Measurements from ENCODE around the gene ABCC12. TPM values are rescaled to one million over a fixed set of nuclear protein-coding genes. Genes with fewer than 3 reads are reported as not detected.

Gene ABCC12
- total RNA-seq = 1 to 10 TPM in 1 of 2 donors, not detected in 1; 2.2 TPM

GRCh38 chr16:48155926-48156789 is at the start of gene ABCC12:
ABCC12 (minus strand) TSS chr16:48155993; CDS start chr16:48146424, 9,569 bp downstream.
- no peak for DNase-seq (ENCODE audit: low spot score)
- no peak within 1 kb of the TSS for H3K27ac ChIP-seq
- H3K9me3 ChIP-seq = no peaks in the 10 kb centered on the region
- intact Hi-C loops (cut with DNase I) = loop anchor here (5.0 kb wide), 1 partner anchor 1014 kb away; the partner anchor contains the start of gene NETO2
- H3K4me3 ChIP-seq = no peak within 1 kb of the TSS
- no peak for TF ChIP-seq POLR2AphosphoS5 (IDR thresholded peaks at IDR 0.05)
- TF ChIP-seq POLR2A (IDR thresholded peaks at IDR 0.05) = no peak
- no peak for TF ChIP-seq CTCF (IDR thresholded peaks at IDR 0.05)
- H3K4me1 ChIP-seq (replicated peaks) = no peaks in the 10 kb centered on the region
- no peaks in the 10 kb centered on the region for H3K36me3 ChIP-seq
- H3K27me3 ChIP-seq (replicated peaks; ENCODE audit: insufficient read depth) = no peaks in the 10 kb centered on the region
- WGBS = 60% methylated on average over 24 of the region's 24 CpGs

GRCh38 chr16:48204825-48205151 is 49.0 kb upstream of the ABCC12 start:
- TF ChIP-seq POLR2A (IDR thresholded peaks at IDR 0.05) (no peak), CTCF (IDR thresholded peaks at IDR 0.05) (no peak), POLR2AphosphoS5 (IDR thresholded peaks at IDR 0.05) (no peak)
- no peaks in the 10 kb centered on the region for H3K4me1 ChIP-seq (replicated peaks)
- H3K4me3 ChIP-seq = no peak overlapping the region
- H3K9me3 ChIP-seq = no peaks in the 10 kb centered on the region
- H3K36me3 ChIP-seq = no peaks in the 10 kb centered on the region
- no peak for DNase-seq (ENCODE audit: low spot score)
- 88% methylated on average over 6 of the region's 6 CpGs for WGBS
- no peak overlapping the region for H3K27ac ChIP-seq
- H3K27me3 ChIP-seq (replicated peaks; ENCODE audit: insufficient read depth) = no peaks in the 10 kb centered on the region
- intact Hi-C loops (cut with DNase I) = no loop called here

- Histone ChIP-seq H3K27me3 (replicated peaks; ENCODE audit: insufficient read depth) (no peaks in the 10 kb centered on the region), H3K36me3 (no peaks in the 10 kb centered on the region), H3K9me3 (no peaks in the 10 kb centered on the region), H3K4me1 (replicated peaks) (no peaks in the 10 kb centered on the region), H3K27ac (no peak overlapping the region), H3K4me3 (no peak overlapping the region)
- WGBS = 93% methylated on average over 8 of the region's 8 CpGs
- intact Hi-C loops (cut with DNase I) = no loop called here
- TF ChIP-seq POLR2A (IDR thresholded peaks at IDR 0.05) (no peak), POLR2AphosphoS5 (IDR thresholded peaks at IDR 0.05) (no peak), CTCF (IDR thresholded peaks at IDR 0.05) (no peak)
- DNase-seq (ENCODE audit: low spot score) = no peak
Observed at GRCh38 chr16:48203974-48204824, 48.4 kb upstream of the ABCC12 start.

- H3K9me3 ChIP-seq = no peaks in the 10 kb centered on the region
- no peaks in the 10 kb centered on the region for H3K36me3 ChIP-seq
- DNase-seq (ENCODE audit: low spot score) = no peak
- 90% methylated on average over 6 of the region's 6 CpGs for WGBS
- no peaks in the 10 kb centered on the region for H3K27me3 ChIP-seq (replicated peaks; ENCODE audit: insufficient read depth)
- no peaks in the 10 kb centered on the region for H3K4me1 ChIP-seq (replicated peaks)
- intact Hi-C loops (cut with DNase I) = no loop called here
- no peak for TF ChIP-seq POLR2A (IDR thresholded peaks at IDR 0.05)
- TF ChIP-seq CTCF (IDR thresholded peaks at IDR 0.05) = no peak
- no peak for TF ChIP-seq POLR2AphosphoS5 (IDR thresholded peaks at IDR 0.05)
- H3K4me3 ChIP-seq = no peak overlapping the region
- H3K27ac ChIP-seq = no peak overlapping the region
Observed at GRCh38 chr16:48201515-48202201, 45.9 kb upstream of the ABCC12 start.

All from prostate gland (tissue), 2 donors.